ENCODE measurements around the gene MIDN. TPM values are rescaled to one million over a fixed set of nuclear protein-coding genes. Genes with fewer than 3 reads are reported as not detected.
"Not testable (repeated sequence)": the region's sequence is repeated elsewhere in the genome, so short reads cannot be mapped to it uniquely, and the experiment has no call there.

The MIDN gene
- 204 TPM for total RNA-seq (ENCODE audit: unreplicated experiment)
- long read RNA-seq, partial matches to known transcripts: 0 of 2 reads
- long read RNA-seq, other reads (novel, unspliced or antisense): 2 of 2 reads

- no peaks in the 10 kb centered on the region for H3K9me3 Mint-ChIP-seq (ENCODE audit: unreplicated experiment)
- peak within 1 kb of the TSS; percentile 84 for H3K4me3 Mint-ChIP-seq (ENCODE audit: unreplicated experiment)
- peaks cover 12% of the 10 kb centered on the region for H3K27me3 Mint-ChIP-seq (ENCODE audit: unreplicated experiment)
- H3K36me3 Mint-ChIP-seq (ENCODE audit: low read depth, unreplicated experiment): peaks cover 5% of the 10 kb centered on the region
- TF ChIP-seq, protein P1, sequence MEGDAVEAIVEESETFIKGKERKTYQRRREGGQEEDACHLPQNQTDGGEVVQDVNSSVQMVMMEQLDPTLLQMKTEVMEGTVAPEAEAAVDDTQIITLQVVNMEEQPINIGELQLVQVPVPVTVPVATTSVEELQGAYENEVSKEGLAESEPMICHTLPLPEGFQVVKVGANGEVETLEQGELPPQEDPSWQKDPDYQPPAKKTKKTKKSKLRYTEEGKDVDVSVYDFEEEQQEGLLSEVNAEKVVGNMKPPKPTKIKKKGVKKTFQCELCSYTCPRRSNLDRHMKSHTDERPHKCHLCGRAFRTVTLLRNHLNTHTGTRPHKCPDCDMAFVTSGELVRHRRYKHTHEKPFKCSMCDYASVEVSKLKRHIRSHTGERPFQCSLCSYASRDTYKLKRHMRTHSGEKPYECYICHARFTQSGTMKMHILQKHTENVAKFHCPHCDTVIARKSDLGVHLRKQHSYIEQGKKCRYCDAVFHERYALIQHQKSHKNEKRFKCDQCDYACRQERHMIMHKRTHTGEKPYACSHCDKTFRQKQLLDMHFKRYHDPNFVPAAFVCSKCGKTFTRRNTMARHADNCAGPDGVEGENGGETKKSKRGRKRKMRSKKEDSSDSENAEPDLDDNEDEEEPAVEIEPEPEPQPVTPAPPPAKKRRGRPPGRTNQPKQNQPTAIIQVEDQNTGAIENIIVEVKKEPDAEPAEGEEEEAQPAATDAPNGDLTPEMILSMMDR (IDR thresholded peaks at IDR 0.05; ENCODE audit: unreplicated experiment): no peak
- peak within 1 kb of the TSS; percentile 90 for H3K27ac Mint-ChIP-seq (ENCODE audit: unreplicated experiment)
- peaks cover 2% of the 10 kb centered on the region for H3K4me1 Mint-ChIP-seq (ENCODE audit: unreplicated experiment)
- DNase-seq (ENCODE audit: low spot score): peak; percentile 84
These were observed at the start of gene MIDN for GRCh38 chr19:1248139-1248785. TSS of gene MIDN (plus strand) at chr19:1248583. CDS start at chr19:1250297, 1,714 bp downstream.

DNA sequence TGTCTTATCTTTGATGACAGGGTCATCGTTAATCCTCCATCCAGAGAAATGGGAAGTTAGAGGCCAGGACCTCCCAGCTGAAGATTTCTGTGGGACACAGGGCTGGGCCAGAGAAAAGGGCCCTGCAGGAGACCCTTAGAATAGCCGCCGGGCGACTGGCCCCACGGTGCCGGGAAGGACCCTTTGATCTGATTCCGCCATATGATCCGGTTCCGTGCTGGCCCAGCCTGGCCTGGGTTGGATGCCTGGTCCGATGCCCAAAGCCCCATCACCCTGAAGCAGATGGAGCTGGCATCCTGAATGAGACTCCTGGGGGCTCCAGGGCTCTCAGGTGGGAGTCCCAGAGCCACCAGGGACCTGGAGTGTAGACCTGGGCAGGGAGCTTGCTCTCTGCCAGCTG lies 48.9 kb upstream of the MIDN start:
- TF ChIP-seq, protein P1 (IDR thresholded peaks at IDR 0.05; ENCODE audit: unreplicated experiment): no peak
- DNase-seq (ENCODE audit: low spot score): no peak
- no peaks in the 10 kb centered on the region for H3K9me3 Mint-ChIP-seq (ENCODE audit: unreplicated experiment)
- H3K27me3 Mint-ChIP-seq (ENCODE audit: unreplicated experiment): peaks cover 3% of the 10 kb centered on the region
- H3K27ac Mint-ChIP-seq (ENCODE audit: unreplicated experiment): no peak overlapping the region
- H3K4me1 Mint-ChIP-seq (ENCODE audit: unreplicated experiment): peaks cover 2% of the 10 kb centered on the region
- peaks cover 3% of the 10 kb centered on the region for H3K36me3 Mint-ChIP-seq (ENCODE audit: low read depth, unreplicated experiment)
- no peak overlapping the region for H3K4me3 Mint-ChIP-seq (ENCODE audit: unreplicated experiment)

- not testable (repeated sequence) for H3K27ac Mint-ChIP-seq (ENCODE audit: unreplicated experiment); H3K9me3 Mint-ChIP-seq (ENCODE audit: unreplicated experiment); DNase-seq (ENCODE audit: low spot score); H3K4me3 Mint-ChIP-seq (ENCODE audit: unreplicated experiment); H3K36me3 Mint-ChIP-seq (ENCODE audit: low read depth, unreplicated experiment); H3K27me3 Mint-ChIP-seq (ENCODE audit: unreplicated experiment); H3K4me1 Mint-ChIP-seq (ENCODE audit: unreplicated experiment)
These were observed 47.8 kb upstream of the MIDN start for GRCh38 chr19:1200614-1201013.

- Mint-ChIP-seq H3K27ac (ENCODE audit: unreplicated experiment) (peak within 1 kb of the TSS; percentile 74), H3K36me3 (ENCODE audit: low read depth, unreplicated experiment) (peaks cover 7% of the 10 kb centered on the region), H3K4me1 (ENCODE audit: unreplicated experiment) (peaks cover 15% of the 10 kb centered on the region), H3K4me3 (ENCODE audit: unreplicated experiment) (peak within 1 kb of the TSS; percentile 96), H3K27me3 (ENCODE audit: unreplicated experiment) (peaks cover 7% of the 10 kb centered on the region), H3K9me3 (ENCODE audit: unreplicated experiment) (no peaks in the 10 kb centered on the region)
- peak; percentile 100 for DNase-seq (ENCODE audit: low spot score)
- TF ChIP-seq, protein P1 (IDR thresholded peaks at IDR 0.05; ENCODE audit: unreplicated experiment): no peak
These were observed 43.0 kb upstream of the MIDN start, which contains the start of gene STK11 for GRCh38 chr19:1205114-1206099. TSS of gene STK11 (plus strand) at chr19:1205778. CDS start at chr19:1206914, 1,136 bp downstream.

- H3K9me3 Mint-ChIP-seq (ENCODE audit: unreplicated experiment): no peaks in the 10 kb centered on the region
- TF ChIP-seq, protein P1 (IDR thresholded peaks at IDR 0.05; ENCODE audit: unreplicated experiment): no peak
- peak; percentile 19 for DNase-seq (ENCODE audit: low spot score)
- peak overlapping the region; percentile 96 for H3K4me3 Mint-ChIP-seq (ENCODE audit: unreplicated experiment)
- H3K27me3 Mint-ChIP-seq (ENCODE audit: unreplicated experiment): peaks cover 7% of the 10 kb centered on the region
- H3K4me1 Mint-ChIP-seq (ENCODE audit: unreplicated experiment): peaks cover 15% of the 10 kb centered on the region
- peak overlapping the region; percentile 74 for H3K27ac Mint-ChIP-seq (ENCODE audit: unreplicated experiment)
- H3K36me3 Mint-ChIP-seq (ENCODE audit: low read depth, unreplicated experiment): peaks cover 7% of the 10 kb centered on the region
These were observed 42.1 kb upstream of the MIDN start for GRCh38 chr19:1206150-1206863.
